Dermis blood vessel endothelial cell (primary cell): ENCODE data around the gene RNF8. TPM values are rescaled to one million over a fixed set of nuclear protein-coding genes. Genes with fewer than 3 reads are reported as not detected.

ENCODE experiments used
- total RNA-seq: library from RNA; depleted of rRNA; stranded (reverse); fragments of >200 nt; gene quantifications from 2 replicates; pipeline ENCODE4 v1.2.3, GENCODE V29; 2014

Gene RNF8
- total RNA-seq, 1 donor from 2014 or later, result 30.8 TPM

Other genes with a start within 250 kb of the RNF8 start
- 1.3 and 2.6 TPM in 2 replicates for gene PIM1, start 183.8 kb upstream of the RNF8 start, total RNA-seq
- 9.5 and 12.1 TPM in 2 replicates for gene TBC1D22B, start 96.2 kb upstream of the RNF8 start, total RNA-seq
- gene TMEM217, start 95.8 kb upstream of the RNF8 start, total RNA-seq, result 12.1 and 12.4 TPM in 2 replicates
- 41.0 and 47.6 TPM in 2 replicates for gene CMTR1, start 79.2 kb downstream of the RNF8 start, total RNA-seq
- 24.5 and 35.7 TPM in 2 replicates for gene CCDC167, start 145.9 kb downstream of the RNF8 start, total RNA-seq